HG02840 (cell line): ENCODE data around the gene PPP1R10.
A peak's percentile ranks its signal among the peaks of the same experiment; 100 is the strongest.
"Not testable (repeated sequence)": the region's sequence is repeated elsewhere in the genome, so short reads cannot be mapped to it uniquely, and the experiment has no call there.

Experiments
- ATAC-seq: cut with Tn5 transposase; IDR thresholded peaks from one replicate; pipeline ENCODE4 v1.9.1; 2021; ENCODE audit warnings: mild to moderate bottlenecking, moderate library complexity, moderate number of reproducible peaks; ENCODE audit not compliant: unreplicated experiment, low FRiP score

Gene PPP1R10

GRCh38 chr6:30600451-30600961 lies 16.5 kb downstream of the PPP1R10 start:
- ATAC-seq: no peak

- ATAC-seq: no peak
Observed at GRCh38 chr6:30599625-30600324, 17.3 kb downstream of the PPP1R10 start.

GRCh38 chr6:30598912-30599624 lies 18.0 kb downstream of the PPP1R10 start:
- no peak for ATAC-seq

GRCh38 chr6:30597315-30598144 lies 19.5 kb downstream of the PPP1R10 start:
- ATAC-seq: not testable (repeated sequence)

GRCh38 chr6:30592287-30592686 lies 24.8 kb downstream of the PPP1R10 start:
- ATAC-seq: no peak

- no peak for ATAC-seq
Observed at GRCh38 chr6:30591008-30591407, 26.0 kb downstream of the PPP1R10 start.

GRCh38 chr6:30590509-30590908 lies 26.5 kb downstream of the PPP1R10 start:
- no peak for ATAC-seq

- no peak for ATAC-seq
Observed at GRCh38 chr6:30589754-30590358, 27.2 kb downstream of the PPP1R10 start.

- no peak for ATAC-seq
Observed at GRCh38 chr6:30583921-30584320, 33.1 kb downstream of the PPP1R10 start.

- ATAC-seq: no peak
Observed at GRCh38 chr6:30578051-30578450, 39.0 kb downstream of the PPP1R10 start.

- no peak for ATAC-seq
Observed at GRCh38 chr6:30573113-30573512, 43.9 kb downstream of the PPP1R10 start.

GRCh38 chr6:30572148-30572547 lies 44.9 kb downstream of the PPP1R10 start:
- no peak for ATAC-seq

GRCh38 chr6:30571762-30572082 lies 45.3 kb downstream of the PPP1R10 start:
- no peak for ATAC-seq

- peak; percentile 95 for ATAC-seq
Observed at GRCh38 chr6:30571075-30571761, 45.8 kb downstream of the PPP1R10 start, which contains the start of gene ABCF1. Gene ABCF1 (plus strand): TSS chr6:30571442. CDS start chr6:30571488, 46 bp downstream.

- ATAC-seq: peak; percentile 4
Observed at GRCh38 chr6:30570740-30571074, 46.3 kb downstream of the PPP1R10 start.

GRCh38 chr6:30570263-30570662 lies 46.8 kb downstream of the PPP1R10 start:
- ATAC-seq: no peak

- ATAC-seq: no peak
Observed at GRCh38 chr6:30568245-30568644, 48.8 kb downstream of the PPP1R10 start.

GRCh38 chr6:30565772-30566171 lies 51.3 kb downstream of the PPP1R10 start:
- no peak for ATAC-seq

- no peak for ATAC-seq
Observed at GRCh38 chr6:30564114-30564513, 52.9 kb downstream of the PPP1R10 start.
